Osteoblast (primary cell): ENCODE results near the gene NCKAP5. TPM values are rescaled to one million over a fixed set of nuclear protein-coding genes. Genes with fewer than 3 reads are reported as not detected.

ENCODE experiments used
- DNase-seq: peaks from one replicate; pipeline ENCODE4 v3.0.0; 2011; ENCODE audit warnings: low spot score, mixed read lengths; ENCODE audit not compliant: insufficient read length; ENCODE audit errors: missing footprints
- H2AFZ ChIP-seq: 2 replicates; pipeline ENCODE4 v1.6.0; 2011; ENCODE audit warnings: mild to moderate bottlenecking, low read length
- H3K27ac ChIP-seq: 2 replicates; pipeline ENCODE4 v1.5.1; 2011; ENCODE audit warnings: mild to moderate bottlenecking, low read depth, low read length, moderate library complexity
- H3K27me3 ChIP-seq: 2 replicates; pipeline ENCODE4 v1.6.0; 2012; ENCODE audit warnings: mild to moderate bottlenecking, control low read depth, inconsistent platforms, low read length, moderate library complexity; ENCODE audit not compliant: insufficient read depth
- H3K36me3 ChIP-seq: 2 replicates; pipeline ENCODE4 v1.5.1; 2011; ENCODE audit warnings: mild to moderate bottlenecking, low read length, control low read depth, moderate library complexity; ENCODE audit not compliant: insufficient read depth
- H3K4me1 ChIP-seq: 2 replicates; pipeline ENCODE4 v1.5.1; 2011; ENCODE audit warnings: mild to moderate bottlenecking, low read length, control low read depth, moderate library complexity; ENCODE audit not compliant: insufficient read depth
- H3K4me2 ChIP-seq: 2 replicates; pipeline ENCODE4 v1.6.0; 2011; ENCODE audit warnings: mild to moderate bottlenecking, low read length; ENCODE audit not compliant: insufficient read depth
- H3K4me3 ChIP-seq: fragments of 200-600 bp; sonication (generic); 3 replicates; pipeline ENCODE4 v1.5.1; 2012; ENCODE audit warnings: mild to moderate bottlenecking, low read length, inconsistent platforms; ENCODE audit not compliant: insufficient read depth
- H3K79me2 ChIP-seq: 2 replicates; pipeline ENCODE4 v1.6.0; 2012; ENCODE audit warnings: mild to moderate bottlenecking, low read length, control low read depth, inconsistent platforms; ENCODE audit not compliant: insufficient read depth
- H3K9me3 ChIP-seq: 2 replicates; pipeline ENCODE4 v1.5.1; 2011; ENCODE audit warnings: low read depth, low read length, control low read depth
- H4K20me1 ChIP-seq: 2 replicates; pipeline ENCODE4 v1.6.0; 2012; ENCODE audit warnings: mild to moderate bottlenecking, low read length, control low read depth; ENCODE audit not compliant: insufficient read depth
- CTCF ChIP-seq: IDR thresholded peaks from 2 replicates; pipeline ENCODE4 v1.5.1; 2011; ENCODE audit warnings: mild to moderate bottlenecking, low read depth, low read length, moderate library complexity; ENCODE audit errors: extremely low read depth
- total RNA-seq: library from RNA; depleted of rRNA; stranded (reverse); fragments of >200 nt; gene quantifications from 2 replicates; pipeline ENCODE4 v1.2.3, GENCODE V29; 2012

The NCKAP5 gene
- total RNA-seq, 1 donor, result 1.8 TPM

- H3K4me2 ChIP-seq, result no peak overlapping the region
- H3K79me2 ChIP-seq, result no peaks in the 10 kb centered on the region
- H3K9me3 ChIP-seq, result no peaks in the 10 kb centered on the region
- no peak overlapping the region for H3K4me3 ChIP-seq
- no peaks in the 10 kb centered on the region for H4K20me1 ChIP-seq
- TF ChIP-seq CTCF, result no peak
- no peak for DNase-seq
- H3K27me3 ChIP-seq, result peaks cover 8% of the 10 kb centered on the region
- H2AFZ ChIP-seq, result no peak overlapping the region
- H3K4me1 ChIP-seq, result peaks cover 4% of the 10 kb centered on the region
- H3K36me3 ChIP-seq, result no peaks in the 10 kb centered on the region
- H3K27ac ChIP-seq, result no peak overlapping the region
Measured at GRCh38 chr2:132923787-132924186, 644.5 kb downstream of the NCKAP5 start.

- Histone ChIP-seq H3K4me3 (no peak overlapping the region), H4K20me1 (no peaks in the 10 kb centered on the region), H3K79me2 (no peaks in the 10 kb centered on the region), H3K36me3 (no peaks in the 10 kb centered on the region), H3K9me3 (no peaks in the 10 kb centered on the region), H2AFZ (no peak overlapping the region), H3K4me2 (no peak overlapping the region), H3K27ac (no peak overlapping the region), H3K4me1 (no peaks in the 10 kb centered on the region), H3K27me3 (no peaks in the 10 kb centered on the region)
- TF ChIP-seq CTCF, result no peak
- DNase-seq, result peak; percentile 76
Measured at GRCh38 chr2:132915812-132916549, 652.3 kb downstream of the NCKAP5 start.

GRCh38 chr2:132911726-132912724, 656.2 kb downstream of the NCKAP5 start:
- H2AFZ ChIP-seq, result no peak overlapping the region

More at GRCh38 chr2:132911726-132912724, 656.2 kb downstream of the NCKAP5 start:
- Histone ChIP-seq H3K79me2 (no peaks in the 10 kb centered on the region), H3K27ac (no peak overlapping the region), H3K4me1 (no peaks in the 10 kb centered on the region), H3K27me3 (no peaks in the 10 kb centered on the region), H3K4me2 (no peak overlapping the region), H3K9me3 (no peaks in the 10 kb centered on the region), H3K4me3 (no peak overlapping the region), H3K36me3 (no peaks in the 10 kb centered on the region), H4K20me1 (no peaks in the 10 kb centered on the region)
- TF ChIP-seq CTCF, result no peak
- peak; percentile 69 for DNase-seq
